ENCODE measurements around the gene TMEM255A. TPM values are rescaled to one million over a fixed set of nuclear protein-coding genes. Genes with fewer than 3 reads are reported as not detected.

TMEM255A gene
- total and polyA plus RNA-seq, 2 of the 13 experiments (the other 11 are each of a cell fraction or from before 2014, with no cell fraction given), result 0.13 to 0.40 TPM

GRCh38 chrX:120281021-120281624 lies 30.1 kb downstream of the TMEM255A start (continued):
- 0 out of 2 replicates have a peak, but pooled peaks have one; percentile 26 for TF ChIP-seq JUN (CRISPR knock-in tag; IDR thresholded peaks at IDR 0.05)
- TF ChIP-seq FOXP4 (CRISPR knock-in tag; IDR thresholded peaks at IDR 0.05), result 0 out of 2 replicates have a peak, but pooled peaks have one; percentile 10
- TF ChIP-seq CREB1 (IDR thresholded peaks at IDR 0.05), result no peak
- peak; percentile 43; the same call in 1 of the 2 replicates for TF ChIP-seq CREB1 (CRISPR knock-in tag; IDR thresholded peaks at IDR 0.05)
- 0 out of 2 replicates have a peak, but pooled peaks have one; percentile 27 for TF ChIP-seq ARID5B (CRISPR knock-in tag; IDR thresholded peaks at IDR 0.05)
- TF ChIP-seq, protein P1, sequence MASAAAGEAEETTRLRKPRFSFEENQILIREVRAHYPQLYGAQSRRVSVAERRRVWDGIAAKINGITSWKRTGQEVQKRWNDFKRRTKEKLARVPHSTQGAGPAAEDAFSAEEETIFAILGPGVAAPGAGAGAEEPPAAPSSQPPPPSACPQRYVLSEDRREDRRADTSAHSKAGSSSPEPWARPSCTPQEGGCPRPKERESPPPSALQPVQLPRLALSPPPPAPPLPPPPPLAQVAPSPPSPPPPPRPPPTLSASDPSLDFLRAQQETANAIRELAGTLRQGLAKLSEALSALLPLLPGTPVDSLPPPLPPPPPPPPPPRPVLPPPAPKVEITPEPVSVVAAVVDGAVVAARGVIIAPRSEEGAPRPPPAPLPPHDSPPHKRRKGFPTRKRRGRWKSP (CRISPR knock-in tag; IDR thresholded peaks at IDR 0.05), result no peak
- TF ChIP-seq ZBTB7A (CRISPR knock-in tag; IDR thresholded peaks at IDR 0.05), result peak; percentile 56; the same call in 1 of the 2 replicates
- TF ChIP-seq CHCHD3 (CRISPR knock-in tag; IDR thresholded peaks at IDR 0.05), result no peak
- no peak for TF ChIP-seq SOX6 (IDR thresholded peaks at IDR 0.05)
- TF ChIP-seq SOX6 (CRISPR knock-in tag; IDR thresholded peaks at IDR 0.05), result peak; percentile 76
- 0 out of 2 replicates have a peak, but pooled peaks have one; percentile 16 for TF ChIP-seq NR2F6 (IDR thresholded peaks at IDR 0.05)
- TF ChIP-seq NR2F6 (CRISPR knock-in tag; IDR thresholded peaks at IDR 0.05), result no peak
- peak; percentile 50; the same call in 1 of the 2 replicates for TF ChIP-seq FOSL2 (CRISPR knock-in tag; IDR thresholded peaks at IDR 0.05)
- TF ChIP-seq ZBTB7B (CRISPR knock-in tag; IDR thresholded peaks at IDR 0.05), result no peak
- no peak for TF ChIP-seq SOX13 (IDR thresholded peaks at IDR 0.05)
- peak in 1 of 2 experiments; percentile 31; a peak in 1 of 4 replicates for TF ChIP-seq SOX13 (CRISPR knock-in tag; conservative IDR thresholded peaks at IDR 0.05 in 1 of 2, IDR thresholded peaks at IDR 0.05 in 1 of 2)
- TF ChIP-seq, protein P2, sequence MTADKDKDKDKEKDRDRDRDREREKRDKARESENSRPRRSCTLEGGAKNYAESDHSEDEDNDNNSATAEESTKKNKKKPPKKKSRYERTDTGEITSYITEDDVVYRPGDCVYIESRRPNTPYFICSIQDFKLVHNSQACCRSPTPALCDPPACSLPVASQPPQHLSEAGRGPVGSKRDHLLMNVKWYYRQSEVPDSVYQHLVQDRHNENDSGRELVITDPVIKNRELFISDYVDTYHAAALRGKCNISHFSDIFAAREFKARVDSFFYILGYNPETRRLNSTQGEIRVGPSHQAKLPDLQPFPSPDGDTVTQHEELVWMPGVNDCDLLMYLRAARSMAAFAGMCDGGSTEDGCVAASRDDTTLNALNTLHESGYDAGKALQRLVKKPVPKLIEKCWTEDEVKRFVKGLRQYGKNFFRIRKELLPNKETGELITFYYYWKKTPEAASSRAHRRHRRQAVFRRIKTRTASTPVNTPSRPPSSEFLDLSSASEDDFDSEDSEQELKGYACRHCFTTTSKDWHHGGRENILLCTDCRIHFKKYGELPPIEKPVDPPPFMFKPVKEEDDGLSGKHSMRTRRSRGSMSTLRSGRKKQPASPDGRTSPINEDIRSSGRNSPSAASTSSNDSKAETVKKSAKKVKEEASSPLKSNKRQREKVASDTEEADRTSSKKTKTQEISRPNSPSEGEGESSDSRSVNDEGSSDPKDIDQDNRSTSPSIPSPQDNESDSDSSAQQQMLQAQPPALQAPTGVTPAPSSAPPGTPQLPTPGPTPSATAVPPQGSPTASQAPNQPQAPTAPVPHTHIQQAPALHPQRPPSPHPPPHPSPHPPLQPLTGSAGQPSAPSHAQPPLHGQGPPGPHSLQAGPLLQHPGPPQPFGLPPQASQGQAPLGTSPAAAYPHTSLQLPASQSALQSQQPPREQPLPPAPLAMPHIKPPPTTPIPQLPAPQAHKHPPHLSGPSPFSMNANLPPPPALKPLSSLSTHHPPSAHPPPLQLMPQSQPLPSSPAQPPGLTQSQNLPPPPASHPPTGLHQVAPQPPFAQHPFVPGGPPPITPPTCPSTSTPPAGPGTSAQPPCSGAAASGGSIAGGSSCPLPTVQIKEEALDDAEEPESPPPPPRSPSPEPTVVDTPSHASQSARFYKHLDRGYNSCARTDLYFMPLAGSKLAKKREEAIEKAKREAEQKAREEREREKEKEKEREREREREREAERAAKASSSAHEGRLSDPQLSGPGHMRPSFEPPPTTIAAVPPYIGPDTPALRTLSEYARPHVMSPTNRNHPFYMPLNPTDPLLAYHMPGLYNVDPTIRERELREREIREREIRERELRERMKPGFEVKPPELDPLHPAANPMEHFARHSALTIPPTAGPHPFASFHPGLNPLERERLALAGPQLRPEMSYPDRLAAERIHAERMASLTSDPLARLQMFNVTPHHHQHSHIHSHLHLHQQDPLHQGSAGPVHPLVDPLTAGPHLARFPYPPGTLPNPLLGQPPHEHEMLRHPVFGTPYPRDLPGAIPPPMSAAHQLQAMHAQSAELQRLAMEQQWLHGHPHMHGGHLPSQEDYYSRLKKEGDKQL (CRISPR knock-in tag; IDR thresholded peaks at IDR 0.05; ENCODE audit: low read depth), result no peak
- TF ChIP-seq ONECUT2 (CRISPR knock-in tag; IDR thresholded peaks at IDR 0.05), result peak; percentile 73; the same call in 1 of the 2 replicates
